Sigmoid colon (tissue), 4 donors: ENCODE data around the gene RAE1.
"Not testable (repeated sequence)": the region's sequence is repeated elsewhere in the genome, so short reads cannot be mapped to it uniquely, and the experiment has no call there.

ENCODE experiments used
- CTCF ChIP-seq, 4 experiments: fragments of 450-650 bp in 3 of 4; fragments of 200-600 bp in 1 of 4; IDR thresholded peaks; one replicate each; pipeline ENCODE4 v1.5.1; 2016 to 2019; ENCODE audit warnings: antibody characterized with exemption in 4 of 4, mild to moderate bottlenecking in 3 of 4, moderate library complexity in 2 of 4
- EP300 ChIP-seq, 4 donors: sonication (generic); formaldehyde crosslinking; IDR thresholded peaks; one replicate each; pipeline ENCODE4 v1.6.1; 2017; ENCODE audit warnings: antibody characterized with exemption in 4 of 4
- POLR2A ChIP-seq, 2 donors: fragments of 450-650 bp; IDR thresholded peaks; one replicate each; pipeline ENCODE4 v1.6.1; 2016; ENCODE audit warnings: antibody characterized with exemption in 2 of 2, mild to moderate bottlenecking in 2 of 2, moderate library complexity in 2 of 2
- POLR2AphosphoS5 ChIP-seq, 4 donors: sonication (generic); formaldehyde crosslinking; IDR thresholded peaks; one replicate each; pipeline ENCODE4 v1.6.1; 2017; ENCODE audit warnings: antibody characterized with exemption in 4 of 4

GRCh38 chr20:57350726-57351041, 371 bp upstream of the RAE1 start:
- TF ChIP-seq POLR2A, CTCF, POLR2AphosphoS5, EP300 (IDR thresholded peaks at IDR 0.05): not testable (repeated sequence)
